IMR-90 (cell line): ENCODE measurements around the gene LMBRD2. TPM values are rescaled to one million over a fixed set of nuclear protein-coding genes. Genes with fewer than 3 reads are reported as not detected.

Experiments
- ATAC-seq: fragments of 200-7000 bp; cut with Tn5 transposase; 2 replicates; pipeline ENCODE4 v1.9.1; 2020; ENCODE audit warnings: low read depth, mild to moderate bottlenecking, moderate library complexity
- BruUV-seq: library from RNA; stranded (reverse); fragments of 400-500 nt; replicated peaks from 2 replicates; lab custom pipeline; 2021; lab: Mats Ljungman, UMichigan
- CTCF ChIA-PET: fragments of 300-600 bp; formaldehyde crosslinking; extraction: SDS; loops from one replicate; lab custom pipeline; 2021; ENCODE audit warnings: antibody characterized with exemption; lab: Yijun Ruan, JAX
- POLR2A ChIA-PET: fragments of 300-600 bp; sonication (Branson Sonifier 250); formaldehyde crosslinking; loops from one replicate; lab custom pipeline; 2022; ENCODE audit warnings: antibody characterized with exemption; ENCODE audit not compliant: unreplicated experiment; lab: Charles Lee
- DNase-seq: peaks from one replicate; pipeline ENCODE4 v3.0.0; 2013
- H2AFZ ChIP-seq: replicated peaks from 2 replicates; pipeline ENCODE3; 2013; ENCODE audit warnings: low read length, mild to moderate bottlenecking; ENCODE audit not compliant: poor library complexity
- H2AK5ac ChIP-seq: 2 replicates; pipeline ENCODE4 v1.6.1; 2013; ENCODE audit warnings: low read depth, low read length, inconsistent platforms
- H2AK9ac ChIP-seq: replicated peaks from 2 replicates; pipeline ENCODE3; 2013; ENCODE audit warnings: mild to moderate bottlenecking, low read depth, low read length, moderate library complexity; ENCODE audit not compliant: poor library complexity
- H2BK120ac ChIP-seq: 2 replicates; pipeline ENCODE4 v1.6.1; 2013; ENCODE audit warnings: low read depth, low read length, inconsistent platforms
- H2BK15ac ChIP-seq: 3 replicates; pipeline ENCODE4 v1.6.1; 2013; ENCODE audit warnings: low read depth, low read length, inconsistent platforms
- H2BK20ac ChIP-seq: 2 replicates; pipeline ENCODE4 v1.6.1; 2013; ENCODE audit warnings: low read depth, mild to moderate bottlenecking, inconsistent platforms, low read length, moderate library complexity
- H2BK5ac ChIP-seq: 2 replicates; pipeline ENCODE4 v1.6.1; 2013; ENCODE audit warnings: mild to moderate bottlenecking, low read depth, low read length, inconsistent platforms; ENCODE audit not compliant: poor library complexity, severe bottlenecking
- H3K14ac ChIP-seq: replicated peaks from 2 replicates; pipeline ENCODE4 v1.6.1; 2013; ENCODE audit warnings: low read depth, low read length, inconsistent platforms
- H3K18ac ChIP-seq: 2 replicates; pipeline ENCODE4 v1.6.1; 2013; ENCODE audit warnings: low read depth, low read length, control low read depth
- H3K23ac ChIP-seq: 2 replicates; pipeline ENCODE4 v1.6.1; 2013; ENCODE audit warnings: low read depth, low read length, inconsistent platforms
- H3K27ac ChIP-seq: 2 replicates; pipeline ENCODE4 v1.5.1; 2013; ENCODE audit warnings: mild to moderate bottlenecking, control low read depth, low read length; ENCODE audit not compliant: insufficient read depth
- H3K27me3 ChIP-seq: 2 replicates; pipeline ENCODE4 v1.6.1; 2013; ENCODE audit warnings: low read length; ENCODE audit not compliant: control insufficient read depth, insufficient read depth
- H3K36me3 ChIP-seq: 2 replicates; pipeline ENCODE4 v1.6.1; 2013; ENCODE audit warnings: low read length, mixed read lengths; ENCODE audit not compliant: control insufficient read depth, insufficient read depth
- H3K4ac ChIP-seq: 2 replicates; pipeline ENCODE4 v1.6.1; 2013; ENCODE audit warnings: low read depth, low read length, inconsistent platforms
- H3K4me1 ChIP-seq: 2 replicates; pipeline ENCODE4 v1.6.1; 2013; ENCODE audit warnings: low read length, mixed read lengths; ENCODE audit not compliant: control insufficient read depth, insufficient read depth
- H3K4me2 ChIP-seq: 2 replicates; pipeline ENCODE4 v1.6.1; 2013; ENCODE audit warnings: low read depth, mild to moderate bottlenecking, control low read depth, low read length, moderate library complexity
- H3K4me3 ChIP-seq: 2 replicates; pipeline ENCODE4 v1.5.1; 2013; ENCODE audit warnings: low read depth, mild to moderate bottlenecking, control low read depth, low read length, moderate library complexity; ENCODE audit not compliant: insufficient read depth
- H3K56ac ChIP-seq: 2 replicates; pipeline ENCODE4 v1.6.1; 2013; ENCODE audit warnings: low read length, inconsistent platforms; ENCODE audit not compliant: insufficient read depth; ENCODE audit errors: extremely low read depth
- H3K79me1 ChIP-seq, 2 experiments: 2 replicates each; pipeline ENCODE4 v1.6.1; 2013; ENCODE audit warnings: low read length in 2 of 2, inconsistent platforms in 1 of 2, low read depth in 1 of 2
- H3K9ac ChIP-seq: 2 replicates; pipeline ENCODE4 v1.6.1; 2013; ENCODE audit warnings: low read depth, low read length, control low read depth
- H3K9me1 ChIP-seq: 2 replicates; pipeline ENCODE4 v1.6.1; 2013; ENCODE audit warnings: low read length, inconsistent platforms; ENCODE audit not compliant: insufficient read depth
- H3K9me3 ChIP-seq: 2 replicates; pipeline ENCODE4 v1.6.1; 2013; ENCODE audit warnings: low read length; ENCODE audit not compliant: control insufficient read depth, insufficient read depth
- H4K20me1 ChIP-seq: 2 replicates; pipeline ENCODE4 v1.6.1; 2013; ENCODE audit warnings: low read length, inconsistent platforms; ENCODE audit not compliant: insufficient read depth
- H4K5ac ChIP-seq: 2 replicates; pipeline ENCODE4 v1.6.1; 2013; ENCODE audit warnings: mild to moderate bottlenecking, low read depth, low read length, control low read depth
- H4K8ac ChIP-seq, 2 experiments: 2 replicates each; pipeline ENCODE4 v1.6.1; 2013; ENCODE audit warnings: low read depth in 2 of 2, low read length in 2 of 2, control low read depth in 1 of 2, inconsistent platforms in 1 of 2
- H4K91ac ChIP-seq: 2 replicates; pipeline ENCODE4 v1.6.1; 2013; ENCODE audit warnings: low read depth, low read length, inconsistent platforms; ENCODE audit not compliant: insufficient read depth
- MAFK ChIP-seq: IDR thresholded peaks from 2 replicates; pipeline ENCODE4 v1.6.1; 2012; ENCODE audit warnings: low read depth, low read length, improper control_type of control experiment
- NFE2L2 ChIP-seq: fragments of 150-350 bp; IDR thresholded peaks from 2 replicates; pipeline ENCODE4 v1.6.1; 2016; ENCODE audit warnings: low read depth, mild to moderate bottlenecking, low read length
- POLR2A ChIP-seq: IDR thresholded peaks from 2 replicates; pipeline ENCODE4 v1.6.1; 2012; ENCODE audit warnings: mild to moderate bottlenecking, low read depth, low read length
- RFX5 ChIP-seq: IDR thresholded peaks from 2 replicates; pipeline ENCODE4 v1.8.0; 2012; ENCODE audit warnings: low read depth, mild to moderate bottlenecking, low read length, moderate library complexity
- WGBS, 2 experiments: methylation state at CpG; one replicate each; pipeline versions ENCODE4 v1.1.5 to v1.1.7; 2013; ENCODE audit warnings: missing lambda C conversion rate in 2 of 2; ENCODE audit not compliant: insufficient read length in 1 of 2; ENCODE audit errors: extremely low coverage in 2 of 2; 5-methylcytosine and 5-hydroxymethylcytosine counted together
- dilution Hi-C: fragments of 300-500 bp; cut with HindIII; formaldehyde crosslinking; loops from one replicate; pipeline ENCODE4 v1.14.3; 2018; ENCODE audit warnings: low sequenced_read_pairs; ENCODE audit not compliant: unreplicated experiment
- in situ Hi-C: fragments of 300-500 bp; cut with MboI; formaldehyde crosslinking; loops from 3 replicates; pipeline ENCODE4 v1.14.3; 2019; ENCODE audit warnings: low sequenced_read_pairs, inconsistent platforms, mixed read lengths
- intact Hi-C: fragments of 100-400 bp; cut with micrococcal nuclease; formaldehyde crosslinking; loops from 2 replicates; pipeline ENCODE4 v1.10.0; 2022
- polyA plus RNA-seq, 3 experiments: library from polyadenylated mRNA; depleted of rRNA; stranded (reverse); fragments of >200 nt; gene quantifications; 2 replicates each; pipeline ENCODE4 v1.2.3, GENCODE V29; 2012; ENCODE audit warnings: low replicate concordance in 1 of 3
- total RNA-seq: library from RNA; depleted of rRNA; stranded (reverse); fragments of >200 nt; gene quantifications from 2 replicates; pipeline ENCODE4 v1.2.3, GENCODE V29; 2012

LMBRD2 gene
- total and polyA plus RNA-seq, 2 of the 4 experiments (the other 2 are of a cell fraction), result 1.8 to 5.2 TPM

- intact Hi-C loops (loop anchor here (10.0 kb wide), 2 partner anchors 221 to 521 kb away; no protein-coding TSS in a partner anchor), dilution Hi-C loops (no loop called here), in situ Hi-C loops (loop anchor here (10.0 kb wide), 1 partner anchor 131 kb away; the partner anchor contains the start of gene RANBP3L)
- Histone ChIP-seq H3K4me1 (0 out of 2 replicates have a peak, but pooled peaks cover 5% of the 10 kb centered on the region), H4K91ac (no peak overlapping the region), H4K8ac (peak overlapping the region in 1 of 2 experiments; percentile 52; a peak in 1 of 4 replicates), H2AK5ac (no peak overlapping the region), H2AFZ (no peak overlapping the region), H3K79me1 (peaks cover 11 to 13% of the 10 kb centered on the region in 2 experiments; a peak in 2 of 4 replicates), H3K14ac (0 out of 2 replicates have a peak overlapping the region, but pooled peaks have one; percentile 55), H3K4ac (no peak overlapping the region), H2BK15ac (no peak overlapping the region), H4K5ac (no peak overlapping the region), H3K23ac (peak overlapping the region; percentile 45; the same call in 1 of the 2 replicates), H3K36me3 (peaks cover 30% of the 10 kb centered on the region), H3K18ac (no peak overlapping the region), H3K4me3 (no peak overlapping the region), H3K27me3 (no peaks in the 10 kb centered on the region), H3K56ac (no peak overlapping the region), H3K9ac (no peak overlapping the region), H3K9me3 (no peaks in the 10 kb centered on the region), H3K4me2 (0 out of 2 replicates have a peak overlapping the region, but pooled peaks have one; percentile 4), H2AK9ac (no peak overlapping the region), H3K9me1 (peaks cover 5% of the 10 kb centered on the region; the same call in 1 of the 2 replicates), H2BK20ac (no peak overlapping the region), H3K27ac (no peak overlapping the region; the same call in 1 of the 2 replicates), H4K20me1 (no peaks in the 10 kb centered on the region), H2BK120ac (no peak overlapping the region), H2BK5ac (peak overlapping the region; percentile 0)
- ChIA-PET POLR2A (no interaction called here), CTCF (no interaction called here)
- no TSS peak for BruUV-seq
- TF ChIP-seq POLR2A, result no peak
- TF ChIP-seq RFX5, result no peak
- TF ChIP-seq MAFK, result no peak
- TF ChIP-seq NFE2L2, result no peak
- peak; percentile 40; the same call in 1 of the 2 replicates for ATAC-seq
- no peak for DNase-seq
- no CpG with 5 or more reads among the region's 3 CpGs for WGBS, 2 experiments
Measured at GRCh38 chr5:36174119-36174518, 22.4 kb upstream of the LMBRD2 start.
